ENCODE results near the gene KRTAP22-2.

KRTAP22-2 gene

DNA sequence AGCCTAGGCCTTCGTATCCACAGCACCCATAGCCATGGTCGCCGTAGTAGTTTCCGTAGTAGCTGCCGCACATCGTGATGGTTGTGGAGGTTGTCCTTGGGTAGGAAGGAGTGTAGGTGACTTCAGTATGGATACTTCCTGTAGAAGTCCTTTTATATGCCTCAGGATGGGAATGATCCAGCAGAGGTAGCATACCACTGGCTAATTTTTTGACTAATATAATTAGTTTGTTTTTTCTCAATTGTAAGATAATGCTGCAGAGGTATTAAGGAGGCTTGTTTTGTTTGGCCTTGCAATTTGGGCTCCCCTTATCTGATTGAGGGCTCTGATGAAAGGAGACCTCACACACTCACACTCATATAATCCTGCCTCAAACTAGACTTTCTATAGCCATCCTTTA lies 8.6 kb upstream of the KRTAP22-2 start, which contains the start of gene KRTAP6-2:
TSS of gene KRTAP6-2 (minus strand) at position 101 of the 400 bp plus-strand sequence. CDS start at position 73, 28 bp downstream.
- Histone ChIP-seq H3K4me3 (ENCODE audit: low read length, poor library complexity, severe bottlenecking) (no peak within 1 kb of the TSS), H3K27me3 (ENCODE audit: insufficient read depth, low read length, poor library complexity, severe bottlenecking) (no peaks in the 10 kb centered on the region), H3K9ac (ENCODE audit: low read depth, low read length, poor library complexity, severe bottlenecking) (no peak within 1 kb of the TSS), H3K36me3 (ENCODE audit: insufficient read depth, low read length) (no peaks in the 10 kb centered on the region), H3F3A (ENCODE audit: low read depth) (no peaks in the 10 kb centered on the region), H3K9me3 (ENCODE audit: insufficient read depth, low read depth, low read length) (0 out of 2 replicates have a peak, but pooled peaks cover 3% of the 10 kb centered on the region), H2AFZ (ENCODE audit: low read length) (no peak within 1 kb of the TSS), H3K9me2 (replicated peaks; ENCODE audit: low read depth, low read length) (no peaks in the 10 kb centered on the region), H3K4me1 (ENCODE audit: insufficient read depth, low read length, poor library complexity, severe bottlenecking) (no peaks in the 10 kb centered on the region), H4K20me1 (ENCODE audit: insufficient read depth, low read length, poor library complexity, severe bottlenecking) (no peaks in the 10 kb centered on the region), H3K4me2 (ENCODE audit: low read depth, low read length, poor library complexity, severe bottlenecking) (no peak within 1 kb of the TSS), H3K79me2 (ENCODE audit: insufficient read depth, low read length) (no peaks in the 10 kb centered on the region)
- TF ChIP-seq, protein P1, sequence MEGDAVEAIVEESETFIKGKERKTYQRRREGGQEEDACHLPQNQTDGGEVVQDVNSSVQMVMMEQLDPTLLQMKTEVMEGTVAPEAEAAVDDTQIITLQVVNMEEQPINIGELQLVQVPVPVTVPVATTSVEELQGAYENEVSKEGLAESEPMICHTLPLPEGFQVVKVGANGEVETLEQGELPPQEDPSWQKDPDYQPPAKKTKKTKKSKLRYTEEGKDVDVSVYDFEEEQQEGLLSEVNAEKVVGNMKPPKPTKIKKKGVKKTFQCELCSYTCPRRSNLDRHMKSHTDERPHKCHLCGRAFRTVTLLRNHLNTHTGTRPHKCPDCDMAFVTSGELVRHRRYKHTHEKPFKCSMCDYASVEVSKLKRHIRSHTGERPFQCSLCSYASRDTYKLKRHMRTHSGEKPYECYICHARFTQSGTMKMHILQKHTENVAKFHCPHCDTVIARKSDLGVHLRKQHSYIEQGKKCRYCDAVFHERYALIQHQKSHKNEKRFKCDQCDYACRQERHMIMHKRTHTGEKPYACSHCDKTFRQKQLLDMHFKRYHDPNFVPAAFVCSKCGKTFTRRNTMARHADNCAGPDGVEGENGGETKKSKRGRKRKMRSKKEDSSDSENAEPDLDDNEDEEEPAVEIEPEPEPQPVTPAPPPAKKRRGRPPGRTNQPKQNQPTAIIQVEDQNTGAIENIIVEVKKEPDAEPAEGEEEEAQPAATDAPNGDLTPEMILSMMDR (conservative IDR thresholded peaks at IDR 0.05; ENCODE audit: low read length), result no peak
- TF ChIP-seq EZH2phosphoT487 (IDR thresholded peaks at IDR 0.05; ENCODE audit: borderline replicate concordance), result no peak

DNA sequence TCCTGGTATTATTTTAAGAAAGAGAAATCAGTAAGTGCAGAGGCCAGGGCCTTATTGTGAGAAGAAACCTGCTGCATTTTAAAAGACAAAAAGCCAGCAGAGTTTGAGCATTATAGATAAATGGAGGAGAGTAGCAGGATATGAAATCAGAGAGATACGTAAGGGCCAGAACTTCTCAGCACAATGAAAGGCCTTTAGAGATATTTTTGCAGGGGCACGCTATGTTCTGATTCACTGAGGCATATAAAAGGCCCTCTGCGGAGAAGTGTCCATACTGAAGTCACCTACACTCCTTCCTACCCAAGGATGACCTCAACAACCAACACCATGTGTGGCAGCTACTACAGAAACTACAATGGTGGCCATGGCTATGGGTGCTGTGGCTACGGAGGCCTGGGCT lies 1.9 kb upstream of the KRTAP22-2 start, which contains the start of gene KRTAP6-3:
TSS of gene KRTAP6-3 (plus strand) at position 301 of the 400 bp plus-strand sequence. CDS start at position 307, 6 bp downstream.
- no peaks in the 10 kb centered on the region for H3K9me2 ChIP-seq (replicated peaks; ENCODE audit: low read depth, low read length)
- H3K9ac ChIP-seq (ENCODE audit: low read depth, low read length, poor library complexity, severe bottlenecking), result no peak within 1 kb of the TSS
- H2AFZ ChIP-seq (ENCODE audit: low read length), result no peak within 1 kb of the TSS
- H3F3A ChIP-seq (ENCODE audit: low read depth), result no peaks in the 10 kb centered on the region
- H3K4me1 ChIP-seq (ENCODE audit: insufficient read depth, low read length, poor library complexity, severe bottlenecking), result no peaks in the 10 kb centered on the region
- H3K79me2 ChIP-seq (ENCODE audit: insufficient read depth, low read length), result no peaks in the 10 kb centered on the region
- no peak within 1 kb of the TSS for H3K4me3 ChIP-seq (ENCODE audit: low read length, poor library complexity, severe bottlenecking)
- no peaks in the 10 kb centered on the region for H3K27me3 ChIP-seq (ENCODE audit: insufficient read depth, low read length, poor library complexity, severe bottlenecking)
- H3K36me3 ChIP-seq (ENCODE audit: insufficient read depth, low read length), result no peaks in the 10 kb centered on the region
- no peaks in the 10 kb centered on the region for H3K9me3 ChIP-seq (ENCODE audit: insufficient read depth, low read depth, low read length)
- no peak within 1 kb of the TSS for H3K4me2 ChIP-seq (ENCODE audit: low read depth, low read length, poor library complexity, severe bottlenecking)
- TF ChIP-seq, protein P1 (conservative IDR thresholded peaks at IDR 0.05; ENCODE audit: low read length), result no peak
- TF ChIP-seq EZH2phosphoT487 (IDR thresholded peaks at IDR 0.05; ENCODE audit: borderline replicate concordance), result no peak
- no peaks in the 10 kb centered on the region for H4K20me1 ChIP-seq (ENCODE audit: insufficient read depth, low read length, poor library complexity, severe bottlenecking)

DNA sequence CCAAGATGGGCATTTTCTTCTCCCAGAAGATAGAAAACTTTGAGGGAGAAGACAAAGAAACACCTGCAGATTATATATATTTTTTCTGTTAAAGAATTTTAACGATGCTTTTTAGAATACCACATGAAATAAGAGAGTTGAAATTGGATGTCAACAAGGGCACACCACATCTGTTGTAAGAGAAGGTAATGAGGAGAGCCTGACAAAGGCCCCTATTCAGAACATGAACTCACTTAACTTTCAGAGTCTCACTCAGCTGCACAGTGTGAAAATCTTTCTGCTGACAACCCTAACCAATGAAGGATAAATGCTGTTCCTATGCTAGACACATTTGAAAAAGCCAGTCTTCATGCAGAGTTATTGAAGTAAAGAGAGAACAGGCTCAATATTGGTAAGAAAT lies 7.3 kb downstream of the KRTAP22-2 start:
- Histone ChIP-seq H3K36me3 (ENCODE audit: insufficient read depth, low read length) (no peaks in the 10 kb centered on the region), H3K9me2 (replicated peaks; ENCODE audit: low read depth, low read length) (no peaks in the 10 kb centered on the region), H3K27me3 (ENCODE audit: insufficient read depth, low read length, poor library complexity, severe bottlenecking) (no peaks in the 10 kb centered on the region), H2AFZ (ENCODE audit: low read length) (no peak overlapping the region), H3K79me2 (ENCODE audit: insufficient read depth, low read length) (no peaks in the 10 kb centered on the region), H3K4me3 (ENCODE audit: low read length, poor library complexity, severe bottlenecking) (no peak overlapping the region), H3K4me1 (ENCODE audit: insufficient read depth, low read length, poor library complexity, severe bottlenecking) (no peaks in the 10 kb centered on the region), H3K9me3 (ENCODE audit: insufficient read depth, low read depth, low read length) (no peaks in the 10 kb centered on the region), H3F3A (ENCODE audit: low read depth) (no peaks in the 10 kb centered on the region), H3K9ac (ENCODE audit: low read depth, low read length, poor library complexity, severe bottlenecking) (no peak overlapping the region), H4K20me1 (ENCODE audit: insufficient read depth, low read length, poor library complexity, severe bottlenecking) (no peaks in the 10 kb centered on the region), H3K4me2 (ENCODE audit: low read depth, low read length, poor library complexity, severe bottlenecking) (no peak overlapping the region)
- TF ChIP-seq, protein P1 (conservative IDR thresholded peaks at IDR 0.05; ENCODE audit: low read length), result no peak
- TF ChIP-seq EZH2phosphoT487 (IDR thresholded peaks at IDR 0.05; ENCODE audit: borderline replicate concordance), result no peak
